ENCODE data around the gene CCL11. TPM values are rescaled to one million over a fixed set of nuclear protein-coding genes. Genes with fewer than 3 reads are reported as not detected.
A peak's percentile ranks its signal among the peaks of the same experiment; 100 is the strongest.

CCL11 gene
- total RNA-seq (not detected), polyA plus RNA-seq (not detected), total RNA-seq (0 reads per million in 6 experiments)

GRCh38 chr17:34285286-34285792, at the start of gene CCL11:
CCL11 (plus strand) TSS chr17:34285742; CDS start chr17:34285809, 67 bp downstream.
- peaks cover 5 to 52% (median 17%) of the 10 kb centered on the region in 5 donors for H3K27me3 Mint-ChIP-seq
- peaks cover 0 to 5% (median 0%) of the 10 kb centered on the region in 9 donors for H3K9me3 Mint-ChIP-seq
- H3K36me3 Mint-ChIP-seq: no peaks in the 10 kb centered on the region
- ATAC-seq (no peak), DNase-seq (no peak)
- no peak within 1 kb of the TSS for H3K4me3 Mint-ChIP-seq
- no peak within 1 kb of the TSS for H3K27ac Mint-ChIP-seq
- POLR2A ChIA-PET: no interaction called here
- H3K4me1 Mint-ChIP-seq: no peaks in the 10 kb centered on the region

- Mint-ChIP-seq H3K36me3 (no peaks in the 10 kb centered on the region), H3K9me3 (no peaks in the 10 kb centered on the region), H3K27ac (peak overlapping the region in 1 of 10 donors; percentile 26), H3K27me3 (peaks cover 2 to 18% (median 8%) of the 10 kb centered on the region in 5 donors), H3K4me1 (peaks cover 0 to 11% (median 0%) of the 10 kb centered on the region in 4 donors), H3K4me3 (no peak overlapping the region)
- no peak for ATAC-seq
- no peak for DNase-seq
- POLR2A ChIA-PET: no interaction called here
Observed at GRCh38 chr17:34236281-34236892, 49.2 kb upstream of the CCL11 start.

- POLR2A ChIA-PET: no interaction called here
- peaks cover 0 to 18% (median 0%) of the 10 kb centered on the region in 4 donors for H3K4me1 Mint-ChIP-seq
- H3K27me3 Mint-ChIP-seq: peaks cover 2 to 18% (median 8%) of the 10 kb centered on the region in 5 donors
- no peak for ATAC-seq
- no peaks in the 10 kb centered on the region for H3K36me3 Mint-ChIP-seq
- H3K27ac Mint-ChIP-seq: no peak overlapping the region
- H3K9me3 Mint-ChIP-seq: no peaks in the 10 kb centered on the region
- H3K4me3 Mint-ChIP-seq: no peak overlapping the region
- DNase-seq: no peak
Observed at GRCh38 chr17:34237458-34237857, 48.1 kb upstream of the CCL11 start.

GRCh38 chr17:34241062-34241461, 44.5 kb upstream of the CCL11 start:
- H3K4me1 Mint-ChIP-seq: peaks cover 0 to 16% (median 0%) of the 10 kb centered on the region in 4 donors
- peaks cover 0 to 18% (median 2%) of the 10 kb centered on the region in 5 donors for H3K27me3 Mint-ChIP-seq
- no peak overlapping the region for H3K4me3 Mint-ChIP-seq
- H3K27ac Mint-ChIP-seq: no peak overlapping the region
- ATAC-seq (no peak), DNase-seq (no peak)
- POLR2A ChIA-PET: no interaction called here
- H3K36me3 Mint-ChIP-seq: no peaks in the 10 kb centered on the region
- H3K9me3 Mint-ChIP-seq: no peaks in the 10 kb centered on the region

GRCh38 chr17:34242587-34243363, 42.8 kb upstream of the CCL11 start:
- POLR2A ChIA-PET: no interaction called here
- peak overlapping the region in 1 of 10 donors; percentile 17 for H3K27ac Mint-ChIP-seq
- peaks cover 0 to 9% (median 2%) of the 10 kb centered on the region in 5 donors for H3K27me3 Mint-ChIP-seq
- H3K4me3 Mint-ChIP-seq: peak overlapping the region in 1 of 10 donors; percentile 22
- ATAC-seq: no peak
- no peaks in the 10 kb centered on the region for H3K9me3 Mint-ChIP-seq
- no peaks in the 10 kb centered on the region for H3K36me3 Mint-ChIP-seq
- no peak for DNase-seq
- H3K4me1 Mint-ChIP-seq: peaks cover 0 to 20% (median 0%) of the 10 kb centered on the region in 4 donors

- POLR2A ChIA-PET: no interaction called here
- no peak for ATAC-seq
- DNase-seq: no peak
- no peaks in the 10 kb centered on the region for H3K9me3 Mint-ChIP-seq
- H3K4me1 Mint-ChIP-seq: peaks cover 0 to 20% (median 0%) of the 10 kb centered on the region in 4 donors
- peaks cover 0 to 14% (median 2%) of the 10 kb centered on the region in 5 donors for H3K27me3 Mint-ChIP-seq
- no peak overlapping the region for H3K27ac Mint-ChIP-seq
- H3K4me3 Mint-ChIP-seq: no peak overlapping the region
- H3K36me3 Mint-ChIP-seq: no peaks in the 10 kb centered on the region
Observed at GRCh38 chr17:34243364-34244320, 41.9 kb upstream of the CCL11 start.

GRCh38 chr17:34245351-34245905, 40.1 kb upstream of the CCL11 start:
- H3K4me1 Mint-ChIP-seq: peaks cover 0 to 20% (median 0%) of the 10 kb centered on the region in 4 donors
- no peak for ATAC-seq
- no peaks in the 10 kb centered on the region for H3K9me3 Mint-ChIP-seq
- POLR2A ChIA-PET: no interaction called here
- DNase-seq: no peak
- H3K4me3 Mint-ChIP-seq: no peak overlapping the region
- H3K36me3 Mint-ChIP-seq: no peaks in the 10 kb centered on the region
- H3K27me3 Mint-ChIP-seq: peaks cover 0 to 8% (median 2%) of the 10 kb centered on the region in 5 donors
- H3K27ac Mint-ChIP-seq: no peak overlapping the region

GRCh38 chr17:34246446-34246845, 39.1 kb upstream of the CCL11 start:
- peaks cover 0 to 17% (median 0%) of the 10 kb centered on the region in 4 donors for H3K4me1 Mint-ChIP-seq
- no peak overlapping the region for H3K4me3 Mint-ChIP-seq
- ATAC-seq (no peak), DNase-seq (no peak)
- H3K9me3 Mint-ChIP-seq: no peaks in the 10 kb centered on the region
- no peaks in the 10 kb centered on the region for H3K36me3 Mint-ChIP-seq
- POLR2A ChIA-PET: no interaction called here
- peaks cover 0 to 13% (median 3%) of the 10 kb centered on the region in 5 donors for H3K27me3 Mint-ChIP-seq
- no peak overlapping the region for H3K27ac Mint-ChIP-seq

GRCh38 chr17:34246881-34247280, 38.7 kb upstream of the CCL11 start:
- DNase-seq (no peak), ATAC-seq (no peak)
- Mint-ChIP-seq H3K36me3 (no peaks in the 10 kb centered on the region), H3K4me3 (no peak overlapping the region), H3K9me3 (no peaks in the 10 kb centered on the region), H3K4me1 (peaks cover 0 to 15% (median 0%) of the 10 kb centered on the region in 4 donors), H3K27ac (no peak overlapping the region), H3K27me3 (peaks cover 0 to 13% (median 3%) of the 10 kb centered on the region in 5 donors)
- POLR2A ChIA-PET: no interaction called here

GRCh38 chr17:34248511-34249024, 37.0 kb upstream of the CCL11 start:
- H3K27me3 Mint-ChIP-seq: peaks cover 4 to 18% (median 7%) of the 10 kb centered on the region in 5 donors
- ATAC-seq (no peak), DNase-seq (no peak)
- no peaks in the 10 kb centered on the region for H3K36me3 Mint-ChIP-seq
- H3K4me1 Mint-ChIP-seq: peaks cover 0 to 9% (median 0%) of the 10 kb centered on the region in 4 donors
- no peak overlapping the region for H3K4me3 Mint-ChIP-seq
- H3K27ac Mint-ChIP-seq: no peak overlapping the region
- POLR2A ChIA-PET: no interaction called here
- no peaks in the 10 kb centered on the region for H3K9me3 Mint-ChIP-seq

- Mint-ChIP-seq H3K27ac (no peak overlapping the region), H3K27me3 (peaks cover 6 to 23% (median 11%) of the 10 kb centered on the region in 5 donors), H3K4me3 (no peak overlapping the region), H3K9me3 (no peaks in the 10 kb centered on the region), H3K4me1 (peaks cover 0 to 9% (median 0%) of the 10 kb centered on the region in 4 donors), H3K36me3 (no peaks in the 10 kb centered on the region)
- no peak for ATAC-seq
- DNase-seq: no peak
- POLR2A ChIA-PET: no interaction called here
Observed at GRCh38 chr17:34249061-34249460, 36.5 kb upstream of the CCL11 start.

- Mint-ChIP-seq H3K36me3 (no peaks in the 10 kb centered on the region), H3K4me3 (no peak overlapping the region), H3K27ac (no peak overlapping the region), H3K9me3 (no peaks in the 10 kb centered on the region), H3K4me1 (peaks cover 0 to 9% (median 0%) of the 10 kb centered on the region in 4 donors), H3K27me3 (peaks cover 6 to 24% (median 13%) of the 10 kb centered on the region in 5 donors)
- POLR2A ChIA-PET: no interaction called here
- DNase-seq (no peak), ATAC-seq (no peak)
Observed at GRCh38 chr17:34249478-34249877, 36.1 kb upstream of the CCL11 start.

All from naive thymus-derived CD8-positive, alpha-beta T cell (primary cell).